ENCODE measurements around the gene TMEM44. TPM values are rescaled to one million over a fixed set of nuclear protein-coding genes. Genes with fewer than 3 reads are reported as not detected.

The TMEM44 gene, protein sequence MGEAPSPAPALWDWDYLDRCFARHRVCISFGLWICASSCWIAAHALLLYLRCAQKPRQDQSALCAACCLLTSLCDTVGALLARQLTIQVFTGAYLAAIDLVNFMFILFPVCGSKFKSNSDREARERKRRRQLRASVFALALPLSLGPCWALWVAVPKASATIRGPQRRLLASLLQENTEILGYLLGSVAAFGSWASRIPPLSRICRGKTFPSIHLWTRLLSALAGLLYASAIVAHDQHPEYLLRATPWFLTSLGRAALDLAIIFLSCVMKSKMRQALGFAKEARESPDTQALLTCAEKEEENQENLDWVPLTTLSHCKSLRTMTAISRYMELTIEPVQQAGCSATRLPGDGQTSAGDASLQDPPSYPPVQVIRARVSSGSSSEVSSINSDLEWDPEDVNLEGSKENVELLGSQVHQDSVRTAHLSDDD
- polyA plus RNA-seq (2013) = 35.4 TPM

DNA sequence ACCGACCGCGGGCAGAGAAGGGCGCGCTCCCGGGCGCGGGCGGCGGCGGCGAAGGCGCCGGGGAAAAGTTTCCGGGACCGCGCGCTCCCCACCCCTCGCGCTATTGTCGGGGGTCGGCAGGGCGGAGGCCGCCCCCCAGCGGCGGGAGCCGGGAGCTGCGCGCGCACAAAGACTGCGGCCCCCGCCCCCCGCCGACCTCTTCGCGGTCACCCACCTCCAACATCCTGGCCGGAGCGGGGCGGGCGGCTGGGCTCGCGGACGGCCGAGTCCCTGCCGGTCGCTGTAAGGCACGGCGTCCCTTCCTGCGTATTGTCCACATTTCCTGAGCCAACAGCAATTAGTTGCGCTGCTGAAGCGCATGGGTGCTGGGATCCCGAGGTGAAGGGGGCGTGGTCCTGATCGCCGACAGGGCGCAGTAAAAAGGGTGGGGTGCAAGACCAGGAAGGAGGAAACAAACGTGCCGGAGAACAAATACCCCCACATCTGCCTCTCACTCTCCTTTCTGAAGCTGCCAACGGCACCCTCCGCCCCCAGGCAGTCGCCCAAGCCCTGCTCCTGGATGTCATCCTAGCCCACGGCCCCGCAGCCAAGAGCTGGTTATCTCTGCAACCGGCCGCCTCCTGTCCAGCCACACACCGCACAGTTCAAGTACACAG is at the start of gene TMEM44:
TSS of gene TMEM44 (minus strand) at position 71 of the 656 bp plus-strand sequence. CDS start 204 bp downstream, outside the sequence.
- POLR2A ChIA-PET = interaction anchor here (1.4 kb wide), 1 partner anchor 28 kb away, joined by 6 read pairs; no protein-coding TSS in a partner anchor

GRCh38 chr3:194682694-194683310 is 49.6 kb upstream of the TMEM44 start:
- H3K4me3 ChIP-seq (ENCODE audit: control insufficient read depth in 1 of 7, extremely low read depth in 1 of 7, insufficient read depth in 4 of 7, low read depth in 2 of 7, low read length in 6 of 7) = peak overlapping the region in 2 of 7 experiments; percentile 3 to 32
- POLR2A ChIA-PET = interaction anchor here (0.8 to 2.1 kb wide), 4 partner anchors 11 to 588 kb away, joined by 3 to 10 read pairs (median 4); partner anchors contain the start of gene LSG1
- H3K27ac ChIP-seq (ENCODE audit: insufficient read depth in 1 of 2, low read depth in 1 of 2, low read length in 2 of 2, poor library complexity in 1 of 2, severe bottlenecking in 2 of 2) = no peak overlapping the region
- no peaks in the 10 kb centered on the region for H3K9me3 ChIP-seq (ENCODE audit: control extremely low read depth in 1 of 5, control insufficient read depth in 4 of 5, insufficient read depth in 2 of 5, low read depth in 1 of 5, low read length in 4 of 5)
- peak; percentile 86 to 93 (median 91) for DNase-seq
- H3K27me3 ChIP-seq (replicated peaks in 2 of 5; ENCODE audit: control insufficient read depth in 4 of 5, insufficient read depth in 5 of 5, low read length in 4 of 5) = no peaks in the 10 kb centered on the region
- CTCF ChIA-PET = interaction anchor here (0.5 to 10.6 kb wide), 49 partner anchors 13 to 828 kb away, joined by 3 to 129 read pairs (median 4); partner anchors contain the start of genes LSG1 and XXYLT1
- no peaks in the 10 kb centered on the region for H3K36me3 ChIP-seq (ENCODE audit: control insufficient read depth in 4 of 4, insufficient read depth in 4 of 4, low read length in 3 of 4)
- peaks cover 0 to 51% (median 37%) of the 10 kb centered on the region in 4 experiments for H3K4me1 ChIP-seq (ENCODE audit: control extremely low read depth in 1 of 4, control insufficient read depth in 4 of 4, insufficient read depth in 4 of 4, low read length in 3 of 4)
- 44% methylated on average over 14 of the region's 14 CpGs for WGBS (ENCODE audit: insufficient coverage)

More for the DNA sequence above, at the start of gene TMEM44:
- Histone ChIP-seq H3K9me3 (ENCODE audit: control extremely low read depth in 1 of 5, control insufficient read depth in 4 of 5, insufficient read depth in 2 of 5, low read depth in 1 of 5, low read length in 4 of 5) (peaks cover 0 to 17% (median 0%) of the 10 kb centered on the region in 5 experiments), H3K27me3 (replicated peaks in 2 of 5; ENCODE audit: control insufficient read depth in 4 of 5, insufficient read depth in 5 of 5, low read length in 4 of 5) (no peaks in the 10 kb centered on the region), H3K4me3 (ENCODE audit: control insufficient read depth in 1 of 7, extremely low read depth in 1 of 7, insufficient read depth in 4 of 7, low read depth in 2 of 7, low read length in 6 of 7) (peak within 1 kb of the TSS; percentile 79 to 94 (median 86)), H3K27ac (ENCODE audit: insufficient read depth in 1 of 2, low read depth in 1 of 2, low read length in 2 of 2, poor library complexity in 1 of 2, severe bottlenecking in 2 of 2) (peak within 1 kb of the TSS in 1 of 2 experiments; percentile 61), H3K36me3 (ENCODE audit: control insufficient read depth in 4 of 4, insufficient read depth in 4 of 4, low read length in 3 of 4) (peaks cover 4 to 15% (median 9%) of the 10 kb centered on the region in 4 experiments), H3K4me1 (ENCODE audit: control extremely low read depth in 1 of 4, control insufficient read depth in 4 of 4, insufficient read depth in 4 of 4, low read length in 3 of 4) (peaks cover 0 to 11% (median 4%) of the 10 kb centered on the region in 4 experiments)
- WGBS (ENCODE audit: insufficient coverage) = 0% methylated on average over 25 of the region's 66 CpGs
- CTCF ChIA-PET = interaction anchor here (0.8 to 2.1 kb wide), 13 partner anchors 9 to 45 kb away, joined by 3 to 8 read pairs (median 3); partner anchors contain the start of gene LSG1
- DNase-seq = peak; percentile 81 to 93 (median 90)

DNA sequence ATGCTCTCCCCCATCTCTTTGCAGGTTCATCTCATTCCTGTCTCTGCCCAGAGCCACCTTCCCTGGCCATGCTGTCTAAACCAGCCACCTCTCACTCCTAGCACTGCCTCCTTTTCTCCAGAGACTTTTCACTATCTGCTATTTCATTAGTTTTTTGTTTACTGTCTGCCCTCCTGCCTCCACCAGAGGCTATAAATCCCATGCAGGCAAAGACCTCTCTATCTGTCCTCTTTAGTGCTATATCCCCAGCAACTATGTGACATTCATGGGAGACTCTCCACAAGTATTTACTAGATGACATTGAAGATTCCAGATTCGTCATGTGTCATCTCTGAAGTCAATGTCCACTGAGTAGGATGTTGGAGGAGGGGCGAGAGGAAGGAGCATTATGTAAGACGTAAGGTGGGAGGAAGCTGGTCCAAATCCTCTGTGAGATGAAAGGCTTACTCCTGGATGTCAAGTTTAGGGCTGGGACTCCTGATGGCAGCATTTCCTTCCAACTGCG is 49.0 kb upstream of the TMEM44 start:
- CTCF ChIA-PET = interaction anchor here (0.5 to 10.6 kb wide), 46 partner anchors 12 to 828 kb away, joined by 3 to 129 read pairs (median 4); partner anchors contain the start of genes LSG1 and XXYLT1
- H3K4me1 ChIP-seq (ENCODE audit: control extremely low read depth in 1 of 4, control insufficient read depth in 4 of 4, insufficient read depth in 4 of 4, low read length in 3 of 4) = peaks cover 0 to 45% (median 32%) of the 10 kb centered on the region in 4 experiments
- no peaks in the 10 kb centered on the region for H3K27me3 ChIP-seq (replicated peaks in 2 of 5; ENCODE audit: control insufficient read depth in 4 of 5, insufficient read depth in 5 of 5, low read length in 4 of 5)
- no peak overlapping the region for H3K27ac ChIP-seq (ENCODE audit: insufficient read depth in 1 of 2, low read depth in 1 of 2, low read length in 2 of 2, poor library complexity in 1 of 2, severe bottlenecking in 2 of 2)
- no peaks in the 10 kb centered on the region for H3K9me3 ChIP-seq (ENCODE audit: control extremely low read depth in 1 of 5, control insufficient read depth in 4 of 5, insufficient read depth in 2 of 5, low read depth in 1 of 5, low read length in 4 of 5)
- DNase-seq = no peak
- 50% methylated on average over 4 of the region's 4 CpGs for whole genome bisulfite sequencing (ENCODE audit: insufficient coverage)
- POLR2A ChIA-PET = interaction anchor here (0.8 to 2.1 kb wide), 4 partner anchors 10 to 588 kb away, joined by 3 to 10 read pairs (median 4); partner anchors contain the start of gene LSG1
- no peaks in the 10 kb centered on the region for H3K36me3 ChIP-seq (ENCODE audit: control insufficient read depth in 4 of 4, insufficient read depth in 4 of 4, low read length in 3 of 4)
- peak overlapping the region in 1 of 7 experiments; percentile 5 for H3K4me3 ChIP-seq (ENCODE audit: control insufficient read depth in 1 of 7, extremely low read depth in 1 of 7, insufficient read depth in 4 of 7, low read depth in 2 of 7, low read length in 6 of 7)

DNA sequence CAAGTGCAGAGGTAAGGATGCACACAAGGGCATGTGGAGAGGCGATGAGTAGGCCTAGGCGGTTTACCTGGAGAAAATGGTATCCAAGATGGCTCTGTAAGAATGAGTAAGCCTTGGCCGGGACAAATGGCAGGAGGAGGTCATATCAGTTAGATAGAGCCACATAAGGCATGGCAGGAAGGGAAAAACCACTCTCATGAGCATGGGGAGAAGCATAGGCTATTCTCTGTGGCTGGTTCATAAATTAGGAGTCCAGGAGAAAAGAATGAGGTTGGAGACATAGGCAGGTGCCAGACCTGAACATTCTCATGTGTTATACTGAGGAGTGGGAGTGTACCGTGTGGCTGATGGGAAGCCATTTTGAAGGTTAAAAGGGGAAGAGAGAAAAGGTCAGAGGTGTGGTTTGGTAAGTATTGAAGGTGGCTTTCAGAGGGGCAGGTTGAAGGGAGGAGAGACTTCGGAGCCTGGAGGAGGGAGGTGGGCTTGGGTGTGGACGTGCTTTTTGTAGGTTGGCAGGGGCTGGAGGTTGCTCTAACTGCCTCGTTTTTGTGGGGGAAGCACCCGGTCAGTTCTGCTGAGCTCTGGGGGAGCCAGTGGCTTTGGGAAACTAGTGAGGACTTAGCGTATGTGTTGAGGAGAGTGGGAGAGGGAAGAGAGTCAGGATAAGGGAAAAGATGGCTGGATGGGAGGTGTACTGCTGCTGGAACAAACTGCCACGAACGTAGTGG is 47.8 kb upstream of the TMEM44 start:
- Histone ChIP-seq H3K27me3 (replicated peaks in 2 of 5; ENCODE audit: control insufficient read depth in 4 of 5, insufficient read depth in 5 of 5, low read length in 4 of 5) (no peaks in the 10 kb centered on the region), H3K27ac (ENCODE audit: insufficient read depth in 1 of 2, low read depth in 1 of 2, low read length in 2 of 2, poor library complexity in 1 of 2, severe bottlenecking in 2 of 2) (no peak overlapping the region), H3K4me3 (ENCODE audit: control insufficient read depth in 1 of 7, extremely low read depth in 1 of 7, insufficient read depth in 4 of 7, low read depth in 2 of 7, low read length in 6 of 7) (no peak overlapping the region), H3K4me1 (ENCODE audit: control extremely low read depth in 1 of 4, control insufficient read depth in 4 of 4, insufficient read depth in 4 of 4, low read length in 3 of 4) (peaks cover 0 to 34% (median 20%) of the 10 kb centered on the region in 4 experiments), H3K9me3 (ENCODE audit: control extremely low read depth in 1 of 5, control insufficient read depth in 4 of 5, insufficient read depth in 2 of 5, low read depth in 1 of 5, low read length in 4 of 5) (no peaks in the 10 kb centered on the region), H3K36me3 (ENCODE audit: control insufficient read depth in 4 of 4, insufficient read depth in 4 of 4, low read length in 3 of 4) (no peaks in the 10 kb centered on the region)
- DNase-seq = no peak
- POLR2A ChIA-PET = no interaction called here
- WGBS (ENCODE audit: insufficient coverage) = 85% methylated on average over 10 of the region's 11 CpGs
- CTCF ChIA-PET = interaction anchor here (0.6 to 10.6 kb wide), 5 partner anchors 11 to 589 kb away, joined by 3 to 129 read pairs (median 20); partner anchors contain the start of genes LSG1 and XXYLT1

DNA sequence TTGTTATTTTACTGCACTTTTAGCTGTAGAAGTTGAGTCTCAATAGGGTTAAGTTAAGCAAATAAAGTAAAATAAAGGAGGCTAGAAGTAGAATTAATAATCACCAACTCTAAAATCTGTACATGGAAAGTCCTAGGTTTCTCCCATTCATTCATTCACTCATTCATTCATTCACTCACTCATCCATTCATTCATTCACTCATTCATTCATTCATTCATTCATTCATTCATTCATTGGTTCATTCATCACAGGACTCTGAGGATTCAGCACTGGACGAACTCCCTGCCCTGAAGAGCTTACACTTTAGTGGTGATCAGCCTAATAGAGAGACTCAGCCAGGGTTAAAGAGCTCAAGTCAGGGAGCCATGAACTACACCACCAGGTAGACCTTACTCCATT is 43.3 kb upstream of the TMEM44 start:
- CTCF ChIA-PET = interaction anchor here (0.6 to 1.4 kb wide), 4 partner anchors 14 to 280 kb away, joined by 3 to 4 read pairs (median 3); no protein-coding TSS in a partner anchor
- WGBS (ENCODE audit: insufficient coverage) = 100% methylated on average over 1 of the region's 1 CpG
- Histone ChIP-seq H3K27ac (ENCODE audit: insufficient read depth in 1 of 2, low read depth in 1 of 2, low read length in 2 of 2, poor library complexity in 1 of 2, severe bottlenecking in 2 of 2) (no peak overlapping the region), H3K9me3 (ENCODE audit: control extremely low read depth in 1 of 5, control insufficient read depth in 4 of 5, insufficient read depth in 2 of 5, low read depth in 1 of 5, low read length in 4 of 5) (no peaks in the 10 kb centered on the region), H3K4me1 (ENCODE audit: control extremely low read depth in 1 of 4, control insufficient read depth in 4 of 4, insufficient read depth in 4 of 4, low read length in 3 of 4) (peaks cover 3 to 14% (median 7%) of the 10 kb centered on the region in 4 experiments), H3K27me3 (replicated peaks in 2 of 5; ENCODE audit: control insufficient read depth in 4 of 5, insufficient read depth in 5 of 5, low read length in 4 of 5) (peaks cover 0 to 2% (median 0%) of the 10 kb centered on the region in 5 experiments), H3K4me3 (ENCODE audit: control insufficient read depth in 1 of 7, extremely low read depth in 1 of 7, insufficient read depth in 4 of 7, low read depth in 2 of 7, low read length in 6 of 7) (no peak overlapping the region), H3K36me3 (ENCODE audit: control insufficient read depth in 4 of 4, insufficient read depth in 4 of 4, low read length in 3 of 4) (no peaks in the 10 kb centered on the region)
- DNase-seq = no peak
- POLR2A ChIA-PET = no interaction called here

GRCh38 chr3:194675680-194676079 is 42.5 kb upstream of the TMEM44 start:
- Histone ChIP-seq H3K4me3 (ENCODE audit: control insufficient read depth in 1 of 7, extremely low read depth in 1 of 7, insufficient read depth in 4 of 7, low read depth in 2 of 7, low read length in 6 of 7) (no peak overlapping the region), H3K4me1 (ENCODE audit: control extremely low read depth in 1 of 4, control insufficient read depth in 4 of 4, insufficient read depth in 4 of 4, low read length in 3 of 4) (peaks cover 9 to 18% (median 14%) of the 10 kb centered on the region in 4 experiments), H3K9me3 (ENCODE audit: control extremely low read depth in 1 of 5, control insufficient read depth in 4 of 5, insufficient read depth in 2 of 5, low read depth in 1 of 5, low read length in 4 of 5) (no peaks in the 10 kb centered on the region), H3K27me3 (replicated peaks in 2 of 5; ENCODE audit: control insufficient read depth in 4 of 5, insufficient read depth in 5 of 5, low read length in 4 of 5) (peaks cover 0 to 2% (median 0%) of the 10 kb centered on the region in 5 experiments), H3K36me3 (ENCODE audit: control insufficient read depth in 4 of 4, insufficient read depth in 4 of 4, low read length in 3 of 4) (no peaks in the 10 kb centered on the region), H3K27ac (ENCODE audit: insufficient read depth in 1 of 2, low read depth in 1 of 2, low read length in 2 of 2, poor library complexity in 1 of 2, severe bottlenecking in 2 of 2) (no peak overlapping the region)
- ChIA-PET CTCF (interaction anchor here (2.2 to 11.2 kb wide), 2 partner anchors 7 to 279 kb away, joined by 8 to 129 read pairs; partner anchors contain the start of gene FAM43A), POLR2A (no interaction called here)
- no peak for DNase-seq
- WGBS (ENCODE audit: insufficient coverage) = no CpG with 5 or more reads among the region's 4 CpGs

All from common myeloid progenitor, CD34-positive (primary cell).